Spleen (tissue), 11 donors: ENCODE measurements around the gene NFIL3. TPM values are rescaled to one million over a fixed set of nuclear protein-coding genes. Genes with fewer than 3 reads are reported as not detected.

Source experiments
- DNase-seq: peaks from one replicate; pipeline ENCODE4 v3.0.0-alpha.2; 2020
- H3K27ac ChIP-seq, 8 donors: fragments of 200-600 bp; sonication (generic) in 7 of 8; 1 replicate in 4 of 8; 2 replicates in 4 of 8; pipeline versions ENCODE4 v1.5.0 to v1.8.0; 2016 to 2021; ENCODE audit warnings: inconsistent platforms in 4 of 8, mild to moderate bottlenecking in 4 of 8, moderate library complexity in 1 of 8
- H3K27me3 ChIP-seq, 7 donors: fragments of 200-600 bp; sonication (generic) in 6 of 7; replicated peaks in 1 of 7; 1 replicate in 4 of 7; 2 replicates in 3 of 7; pipeline versions ENCODE4 v1.5.0 to v1.8.0; 2016 to 2021; ENCODE audit warnings: inconsistent platforms in 3 of 7, mild to moderate bottlenecking in 1 of 7
- H3K36me3 ChIP-seq, 6 donors: fragments of 200-600 bp; sonication (generic) in 5 of 6; 1 replicate in 4 of 6; 2 replicates in 2 of 6; pipeline versions ENCODE4 v1.5.0 to v1.8.0; 2016 to 2021; ENCODE audit warnings: inconsistent platforms in 2 of 6
- H3K4me1 ChIP-seq, 6 donors: fragments of 200-600 bp; sonication (generic) in 5 of 6; 1 replicate in 3 of 6; 2 replicates in 3 of 6; pipeline versions ENCODE4 v1.5.0 to v1.8.0; 2016 to 2021; ENCODE audit warnings: inconsistent platforms in 3 of 6
- H3K4me3 ChIP-seq, 8 donors: fragments of 200-600 bp; sonication (generic) in 7 of 8; 1 replicate in 4 of 8; 2 replicates in 4 of 8; pipeline versions ENCODE4 v1.5.0 to v1.8.0; 2016 to 2021; ENCODE audit warnings: inconsistent platforms in 4 of 8, mild to moderate bottlenecking in 4 of 8, moderate library complexity in 2 of 8
- H3K9me3 ChIP-seq, 8 donors: fragments of 200-600 bp; sonication (generic) in 7 of 8; 1 replicate in 4 of 8; 2 replicates in 4 of 8; pipeline versions ENCODE4 v1.5.0 to v1.8.0; 2016 to 2021; ENCODE audit warnings: inconsistent platforms in 4 of 8
- POLR2A ChIP-seq, 3 donors: fragments of 450-650 bp; IDR thresholded peaks; one replicate each; pipeline ENCODE4 v1.5.1; 2017; ENCODE audit warnings: antibody characterized with exemption in 3 of 3, mild to moderate bottlenecking in 1 of 3
- POLR2AphosphoS5 ChIP-seq, 3 donors: sonication (generic); formaldehyde crosslinking; IDR thresholded peaks; one replicate each; pipeline ENCODE4 v1.5.1; 2017; ENCODE audit warnings: antibody characterized with exemption in 3 of 3
- WGBS, 5 donors: extraction: QIAGEN DNeasy Blood & Tissue Kit in 3 of 5; methylation state at CpG; one replicate each; pipeline versions ENCODE4 v1.1.5 to v1.1.7; 2013 to 2018; 5-methylcytosine and 5-hydroxymethylcytosine counted together
- intact Hi-C: fragments of 100-400 bp; cut with DNase I; formaldehyde crosslinking; loops from one replicate; pipeline ENCODE4 v1.15.0; 2023; ENCODE audit warnings: low total_unique reads
- polyA plus RNA-seq, 3 donors: library from polyadenylated mRNA; stranded (reverse); fragments of 200-250 nt; gene quantifications; one replicate each; pipeline ENCODE4 v1.2.1, GENCODE V29; 2013
- total RNA-seq, 7 donors: library from RNA; depleted of rRNA in 3 of 7; stranded (reverse); fragments of >200 nt in 3 of 7; fragmentation: NEBNext Ultra II Directional in 4 of 7; extraction: Animal tissue kit (Norgen Biotek cat#: 25700) in 4 of 7; gene quantifications; one replicate each; pipeline versions ENCODE4 v1.1.0 to v1.2.1, GENCODE V29; 2016 to 2021
- TF ChIP-seq, protein P1 (sequence below), 11 experiments: fragments of 200-600 bp in 7 of 11; fragments of 450-650 bp in 4 of 11; sonication (generic) in 4 of 11; IDR thresholded peaks in 8 of 11; conservative IDR thresholded peaks in 3 of 11; 1 replicate in 7 of 11; 2 replicates in 4 of 11; pipeline versions ENCODE4 v1.4.0 to v1.8.0; 2016 to 2021; ENCODE audit warnings: antibody characterized with exemption in 11 of 11, inconsistent platforms in 4 of 11, mild to moderate bottlenecking in 1 of 11
- donor health status: healthy with polysubstance abuse.
- donor health status: DM: no; HTN: no; CAD: no; lungs with moderate emphysema.
- donor health status: DM: no; HTN: no; CAD: no.
- donor health status: Bipolar disorder and iron deficiency.
- donor health status: healthy.
- donor health status: DM: no; HTN: no; CAD: no.
- donor health status: DM: yes; HTN: yes; CAD: no.

The NFIL3 gene
- total and polyA plus RNA-seq, 10 donors = 4.7 to 41.9 (median 17.8) TPM

- H3K9me3 ChIP-seq = no peaks in the 10 kb centered on the region
- peak overlapping the region in 2 of 8 donors; percentile 32 to 33 for H3K27ac ChIP-seq
- WGBS, 5 donors = 41 to 61% (median 48%) methylated on average over 7 of the region's 7 CpGs
- intact Hi-C loops = no loop called here
- no peaks in the 10 kb centered on the region for H3K27me3 ChIP-seq
- DNase-seq = no peak
- no peaks in the 10 kb centered on the region for H3K36me3 ChIP-seq
- no peak overlapping the region for H3K4me3 ChIP-seq
- no peak for TF ChIP-seq POLR2A (IDR thresholded peaks at IDR 0.05)
- TF ChIP-seq POLR2AphosphoS5 (IDR thresholded peaks at IDR 0.05) = no peak
- TF ChIP-seq, protein P1, sequence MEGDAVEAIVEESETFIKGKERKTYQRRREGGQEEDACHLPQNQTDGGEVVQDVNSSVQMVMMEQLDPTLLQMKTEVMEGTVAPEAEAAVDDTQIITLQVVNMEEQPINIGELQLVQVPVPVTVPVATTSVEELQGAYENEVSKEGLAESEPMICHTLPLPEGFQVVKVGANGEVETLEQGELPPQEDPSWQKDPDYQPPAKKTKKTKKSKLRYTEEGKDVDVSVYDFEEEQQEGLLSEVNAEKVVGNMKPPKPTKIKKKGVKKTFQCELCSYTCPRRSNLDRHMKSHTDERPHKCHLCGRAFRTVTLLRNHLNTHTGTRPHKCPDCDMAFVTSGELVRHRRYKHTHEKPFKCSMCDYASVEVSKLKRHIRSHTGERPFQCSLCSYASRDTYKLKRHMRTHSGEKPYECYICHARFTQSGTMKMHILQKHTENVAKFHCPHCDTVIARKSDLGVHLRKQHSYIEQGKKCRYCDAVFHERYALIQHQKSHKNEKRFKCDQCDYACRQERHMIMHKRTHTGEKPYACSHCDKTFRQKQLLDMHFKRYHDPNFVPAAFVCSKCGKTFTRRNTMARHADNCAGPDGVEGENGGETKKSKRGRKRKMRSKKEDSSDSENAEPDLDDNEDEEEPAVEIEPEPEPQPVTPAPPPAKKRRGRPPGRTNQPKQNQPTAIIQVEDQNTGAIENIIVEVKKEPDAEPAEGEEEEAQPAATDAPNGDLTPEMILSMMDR (IDR thresholded peaks at IDR 0.05 in 8 of 11, conservative IDR thresholded peaks at IDR 0.05 in 3 of 11) = no peak
- peaks cover 0 to 16% (median 3%) of the 10 kb centered on the region in 6 donors for H3K4me1 ChIP-seq
These were observed 27.8 kb downstream of the NFIL3 start for GRCh38 chr9:91395553-91396471.

- TF ChIP-seq POLR2A (IDR thresholded peaks at IDR 0.05) (no peak), POLR2AphosphoS5 (IDR thresholded peaks at IDR 0.05) (peak in 1 of 3 donors; percentile 35)
- TF ChIP-seq, protein P1 (IDR thresholded peaks at IDR 0.05 in 8 of 11, conservative IDR thresholded peaks at IDR 0.05 in 3 of 11) = no peak
- Histone ChIP-seq H3K9me3 (no peaks in the 10 kb centered on the region), H3K36me3 (no peaks in the 10 kb centered on the region), H3K4me3 (no peak overlapping the region), H3K27ac (peak overlapping the region in 2 of 8 donors; percentile 32 to 33), H3K4me1 (peaks cover 0 to 16% (median 3%) of the 10 kb centered on the region in 6 donors), H3K27me3 (no peaks in the 10 kb centered on the region)
- no peak for DNase-seq
- 54 to 81% (median 63%) methylated on average over 4 of the region's 4 CpGs for WGBS, 5 donors
- intact Hi-C loops = no loop called here
These were observed 28.5 kb downstream of the NFIL3 start for GRCh38 chr9:91395106-91395552.

DNA sequence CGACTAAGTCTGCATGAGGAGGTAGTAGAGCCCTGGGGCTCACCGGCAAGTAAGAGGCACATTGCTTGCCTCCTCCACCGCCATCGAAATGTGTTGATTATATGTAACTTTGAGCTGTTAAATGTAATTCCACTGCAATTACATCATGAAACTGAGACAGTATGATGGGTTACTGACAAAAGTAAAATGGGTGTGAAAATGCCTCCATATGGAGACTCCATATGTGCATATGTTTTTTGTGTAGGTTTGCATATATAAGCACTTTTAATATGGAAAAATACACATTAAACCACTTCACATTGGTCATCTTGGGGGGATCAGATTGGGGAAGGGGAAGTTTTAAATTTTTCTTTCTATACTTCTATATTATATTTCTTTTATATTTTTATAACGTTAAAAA, 29.8 kb downstream of the NFIL3 start:
- Histone ChIP-seq H3K4me1 (peaks cover 0 to 16% (median 3%) of the 10 kb centered on the region in 6 donors), H3K27me3 (no peaks in the 10 kb centered on the region), H3K36me3 (no peaks in the 10 kb centered on the region), H3K4me3 (no peak overlapping the region), H3K9me3 (no peaks in the 10 kb centered on the region), H3K27ac (no peak overlapping the region)
- TF ChIP-seq POLR2AphosphoS5 (IDR thresholded peaks at IDR 0.05) = no peak
- TF ChIP-seq, protein P1 (IDR thresholded peaks at IDR 0.05 in 8 of 11, conservative IDR thresholded peaks at IDR 0.05 in 3 of 11) = no peak
- no peak for TF ChIP-seq POLR2A (IDR thresholded peaks at IDR 0.05)
- intact Hi-C loops = no loop called here
- DNase-seq = no peak
- 95 to 98% (median 97%) methylated on average over 5 of the region's 5 CpGs for WGBS, 5 donors

DNA sequence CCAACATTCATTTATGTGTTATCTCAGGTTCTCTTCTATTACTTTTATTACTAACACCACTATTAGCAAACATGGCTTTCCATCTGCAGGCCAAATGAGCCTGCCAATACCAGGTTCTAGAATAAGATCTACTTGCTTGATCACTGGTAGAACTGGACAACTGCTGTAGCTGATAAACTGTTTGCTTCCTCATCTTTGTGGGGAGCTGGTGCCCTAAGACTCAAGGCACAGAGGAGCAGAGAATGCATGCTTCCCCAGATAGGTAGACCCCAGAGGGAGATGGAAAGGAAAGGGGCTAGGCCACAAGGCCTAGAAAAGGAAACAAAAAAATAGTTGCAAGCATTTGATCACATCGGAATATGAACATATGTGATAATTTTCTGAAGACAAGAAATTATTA, 31.2 kb downstream of the NFIL3 start:
- Histone ChIP-seq H3K36me3 (no peaks in the 10 kb centered on the region), H3K4me1 (peaks cover 0 to 16% (median 3%) of the 10 kb centered on the region in 6 donors), H3K4me3 (no peak overlapping the region), H3K27ac (no peak overlapping the region), H3K27me3 (no peaks in the 10 kb centered on the region), H3K9me3 (no peaks in the 10 kb centered on the region)
- intact Hi-C loops = no loop called here
- TF ChIP-seq POLR2AphosphoS5 (IDR thresholded peaks at IDR 0.05) (no peak), POLR2A (IDR thresholded peaks at IDR 0.05) (no peak)
- TF ChIP-seq, protein P1 (IDR thresholded peaks at IDR 0.05 in 8 of 11, conservative IDR thresholded peaks at IDR 0.05 in 3 of 11) = no peak
- DNase-seq = no peak
- 47 to 64% (median 62%) methylated on average over 1 of the region's 1 CpG for WGBS, 5 donors
